HG02943 (cell line): ENCODE data around the gene IL18R1.
"Not testable (repeated sequence)": the region's sequence is repeated elsewhere in the genome, so short reads cannot be mapped to it uniquely, and the experiment has no call there.

Source experiments
- ATAC-seq: cut with Tn5 transposase; IDR thresholded peaks from one replicate; pipeline ENCODE4 v1.9.1; 2021; ENCODE audit warnings: mild to moderate bottlenecking, low read depth, moderate library complexity; ENCODE audit not compliant: unreplicated experiment

IL18R1 gene

GRCh38 chr2:102355526-102356380 is at the start of gene IL18R1:
TSS of gene IL18R1 (plus strand) at chr2:102355796. CDS start at chr2:102362661, 6,865 bp downstream.
- peak; percentile 84 for ATAC-seq

GRCh38 chr2:102306125-102306524 is 49.5 kb upstream of the IL18R1 start:
- ATAC-seq: no peak

DNA sequence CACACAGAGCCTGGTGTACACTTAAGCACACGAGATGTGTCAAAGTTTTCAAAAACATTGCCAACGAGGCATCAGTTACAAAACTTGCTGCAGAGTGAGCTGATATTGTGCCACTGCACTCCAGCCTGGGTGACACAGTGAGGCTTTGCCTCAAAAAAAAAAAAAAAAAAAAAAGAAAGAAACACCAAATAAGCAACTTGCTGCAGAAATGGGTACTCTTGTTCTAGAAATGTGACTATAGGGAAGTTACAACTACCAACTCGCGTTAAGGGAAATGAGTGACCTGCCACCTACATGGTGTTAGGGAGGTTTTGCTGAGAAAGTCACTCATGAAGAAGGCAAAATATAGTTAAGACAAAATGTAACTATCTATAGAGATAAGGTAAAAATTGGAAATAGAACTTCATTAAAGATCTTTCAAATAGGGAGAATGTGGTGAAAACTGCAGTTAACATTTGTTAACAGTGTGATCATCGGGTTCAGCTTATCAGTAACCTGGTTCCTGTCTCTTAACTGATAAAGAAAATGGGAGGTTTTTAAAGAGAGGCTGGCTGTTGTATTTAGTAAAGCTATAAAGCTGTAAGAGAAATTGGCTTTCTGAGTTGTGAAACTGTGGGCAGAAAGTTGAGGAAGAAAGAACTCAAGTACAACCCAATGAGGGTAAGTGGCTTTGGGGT is 44.5 kb upstream of the IL18R1 start, which contains the start of gene IL1RL1:
TSS of gene IL1RL1 (plus strand) at position 600 of the 677 bp plus-strand sequence. CDS start 26,702 bp downstream, outside the sequence.
- no peak for ATAC-seq

GRCh38 chr2:102313025-102313424 is 42.6 kb upstream of the IL18R1 start:
- no peak for ATAC-seq

DNA sequence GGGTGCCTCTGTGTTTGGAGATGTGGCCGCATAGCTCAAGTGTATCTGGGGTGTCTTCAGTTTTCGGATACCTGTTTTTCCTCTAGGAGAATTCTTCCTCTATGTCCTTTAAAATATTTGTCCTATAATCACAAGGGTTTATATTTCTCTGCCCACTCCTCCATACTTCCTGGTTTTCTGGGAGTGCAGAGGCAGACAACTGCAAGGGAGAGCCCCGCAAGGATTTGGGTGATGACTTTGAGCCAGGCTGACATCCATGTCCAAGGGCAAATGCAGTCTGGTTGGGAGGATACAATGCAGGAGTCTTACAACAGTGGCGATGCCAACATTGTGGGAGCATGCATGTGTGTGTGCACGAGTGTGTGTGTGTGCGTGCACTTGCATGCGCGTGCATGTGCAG is 42.1 kb upstream of the IL18R1 start:
- no peak for ATAC-seq

- ATAC-seq: no peak
Measured at GRCh38 chr2:102313950-102314349, 41.6 kb upstream of the IL18R1 start.

GRCh38 chr2:102315921-102316320 is 39.7 kb upstream of the IL18R1 start:
- ATAC-seq: no peak

- ATAC-seq: no peak
Measured at GRCh38 chr2:102317715-102318114, 37.9 kb upstream of the IL18R1 start.

GRCh38 chr2:102318437-102318836 is 37.2 kb upstream of the IL18R1 start:
- no peak for ATAC-seq

- ATAC-seq: no peak
Measured at GRCh38 chr2:102321941-102322719, 33.5 kb upstream of the IL18R1 start.

GRCh38 chr2:102324914-102325313 is 30.7 kb upstream of the IL18R1 start:
- ATAC-seq: not testable (repeated sequence)

DNA sequence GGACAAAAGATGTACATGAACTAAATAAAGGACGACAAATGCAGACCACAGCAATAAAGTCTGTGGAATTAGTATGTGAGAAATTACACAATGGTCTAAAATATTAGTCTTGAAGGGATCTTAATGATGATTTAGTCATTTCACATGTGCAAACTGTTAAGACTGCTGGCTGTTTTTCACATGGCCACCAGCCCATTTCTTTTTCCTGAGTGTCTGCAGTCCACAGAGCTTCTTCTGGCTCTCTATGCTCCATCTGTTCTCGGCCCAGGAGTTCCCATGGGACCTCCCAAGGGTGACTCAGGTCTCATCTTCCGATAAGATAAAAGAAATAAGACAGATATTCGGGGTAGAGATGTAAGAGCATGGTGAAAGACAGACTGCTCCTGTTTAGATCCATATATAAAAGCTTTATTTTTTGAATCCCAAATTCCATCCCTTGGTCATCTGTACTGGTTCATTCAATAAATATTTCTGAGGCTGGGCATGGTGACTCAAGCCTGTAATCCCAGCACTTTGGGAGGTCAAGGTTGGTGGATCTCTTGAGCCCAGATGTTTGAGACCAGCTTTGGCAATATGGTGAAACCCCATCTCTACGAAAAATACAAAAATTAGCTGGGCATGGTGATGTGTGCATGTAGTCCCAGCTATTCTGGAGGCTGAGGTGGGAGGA is 24.1 kb upstream of the IL18R1 start:
- no peak for ATAC-seq

GRCh38 chr2:102334486-102334885 is 21.1 kb upstream of the IL18R1 start:
- no peak for ATAC-seq

GRCh38 chr2:102335871-102336366 is 19.7 kb upstream of the IL18R1 start:
- ATAC-seq: no peak

DNA sequence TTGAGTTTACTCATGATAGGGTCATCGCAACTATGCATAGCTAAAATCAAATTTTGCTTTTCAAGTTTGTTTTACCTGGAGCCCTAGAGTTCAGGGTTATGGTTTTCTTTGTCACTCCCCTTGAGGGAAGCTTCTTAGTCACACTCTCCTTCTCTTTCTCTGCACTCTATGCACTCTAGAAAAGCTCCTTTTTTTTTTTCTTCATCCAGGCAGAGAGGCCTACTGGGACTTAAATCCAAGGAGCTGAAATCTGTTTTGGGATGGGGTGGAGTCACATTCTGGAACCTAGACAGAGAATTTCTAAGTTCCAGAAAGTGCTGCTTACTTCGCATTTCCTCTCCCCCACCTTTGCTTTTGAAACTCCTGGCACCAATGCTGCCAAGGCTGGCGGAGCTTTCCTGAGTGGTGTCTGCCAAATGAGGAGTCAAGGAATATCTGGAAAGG is 19.1 kb upstream of the IL18R1 start:
- ATAC-seq: no peak

- ATAC-seq: no peak
Measured at GRCh38 chr2:102337012-102337411, 18.6 kb upstream of the IL18R1 start.

- no peak for ATAC-seq
Measured at GRCh38 chr2:102337481-102338386, 17.9 kb upstream of the IL18R1 start.

- ATAC-seq: no peak
Measured at GRCh38 chr2:102340778-102341177, 14.8 kb upstream of the IL18R1 start.

DNA sequence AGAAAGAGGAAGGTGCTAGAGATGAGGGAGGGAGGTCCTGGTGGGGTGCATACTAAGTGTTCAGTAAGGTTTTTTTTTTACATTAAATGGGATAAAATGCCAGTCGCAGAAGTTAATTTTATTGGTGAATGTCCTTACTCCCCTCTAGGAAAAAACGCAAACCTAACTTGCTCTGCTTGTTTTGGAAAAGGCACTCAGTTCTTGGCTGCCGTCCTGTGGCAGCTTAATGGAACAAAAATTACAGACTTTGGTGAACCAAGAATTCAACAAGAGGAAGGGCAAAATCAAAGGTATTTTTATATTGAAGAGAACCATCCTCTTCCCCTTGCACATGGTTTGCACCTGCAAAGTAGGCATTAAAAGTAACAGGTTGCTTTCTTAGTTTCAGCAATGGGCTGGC is 12.7 kb upstream of the IL18R1 start:
- ATAC-seq: no peak
